SK-N-SH (cell line): ENCODE results near the gene GSPT2. TPM values are rescaled to one million over a fixed set of nuclear protein-coding genes. Genes with fewer than 3 reads are reported as not detected.
A peak's percentile ranks its signal among the peaks of the same experiment; 100 is the strongest.

Experiments
- CTCF ChIA-PET: fragments of 300-600, 350-600 bp; formaldehyde crosslinking; extraction: SDS; loops from one replicate; lab custom pipeline; 2021; lab: Yijun Ruan, JAX
- POLR2A ChIA-PET: fragments of 350-600 bp; sonication (Branson Sonifier 250); formaldehyde crosslinking; extraction: SDS; loops from one replicate; lab custom pipeline; 2020; ENCODE audit warnings: antibody characterized with exemption, inconsistent platforms; lab: Yijun Ruan, JAX
- DNase-seq: peaks from one replicate; pipeline ENCODE4 v3.0.0; 2012
- H2AFZ ChIP-seq: fragments of 200-600 bp; sonication (generic); 2 replicates; pipeline ENCODE4 v1.8.1; 2016; ENCODE audit warnings: antibody characterized with exemption, mild to moderate bottlenecking, low read depth
- H3F3A ChIP-seq: fragments of 200-600 bp; sonication (generic); replicated peaks from 2 replicates; pipeline ENCODE3; 2016; ENCODE audit warnings: antibody characterized with exemption, mild to moderate bottlenecking; ENCODE audit not compliant: insufficient read depth
- H3K27ac ChIP-seq, 2 experiments: fragments of 200-500 bp in 1 of 2; fragments of 200-600 bp in 1 of 2; sonication (Bioruptor generic) in 1 of 2; sonication (generic), shearing (Covaris generic) in 1 of 2; 2 replicates each; pipeline versions ENCODE4 v1.5.1 to v1.6.1; 2014 to 2016; ENCODE audit warnings: low read depth in 2 of 2, inconsistent platforms in 1 of 2, low read length in 1 of 2, mild to moderate bottlenecking in 1 of 2, mixed read lengths in 1 of 2
- H3K27me3 ChIP-seq: fragments of 200-600 bp; sonication (generic), shearing (Covaris generic); 2 replicates; pipeline ENCODE4 v1.6.1; 2016; ENCODE audit warnings: mixed run types; ENCODE audit not compliant: insufficient read depth
- H3K36me3 ChIP-seq, 2 experiments: fragments of 200-500 bp in 1 of 2; fragments of 200-600 bp in 1 of 2; sonication (Bioruptor generic) in 1 of 2; sonication (generic) in 1 of 2; replicated peaks in 1 of 2; 2 replicates each; pipeline versions ENCODE3 to v1.5.1; 2014 to 2016; ENCODE audit warnings: low read length in 1 of 2, mild to moderate bottlenecking in 1 of 2; ENCODE audit not compliant: insufficient read depth in 2 of 2, control insufficient read depth in 1 of 2
- H3K4me1 ChIP-seq, 2 experiments: fragments of 200-500 bp in 1 of 2; fragments of 200-600 bp in 1 of 2; sonication (Bioruptor generic) in 1 of 2; sonication (generic), shearing (Covaris generic) in 1 of 2; 2 replicates each; pipeline versions ENCODE4 v1.5.1 to v1.6.1; 2014 to 2016; ENCODE audit warnings: low read depth in 1 of 2, low read length in 1 of 2, mixed run types in 1 of 2; ENCODE audit not compliant: insufficient read depth in 2 of 2, control insufficient read depth in 1 of 2
- H3K4me2 ChIP-seq: fragments of 200-600 bp; sonication (generic), shearing (Covaris generic); 2 replicates; pipeline ENCODE4 v1.6.1; 2017; ENCODE audit warnings: mixed run types
- H3K4me3 ChIP-seq, 2 experiments: fragments of 200-500 bp in 1 of 2; fragments of 200-600 bp in 1 of 2; sonication (Bioruptor generic) in 1 of 2; sonication (generic), shearing (Covaris generic) in 1 of 2; 2 replicates each; pipeline versions ENCODE4 v1.5.1 to v1.8.1; 2014 to 2016; ENCODE audit warnings: low read depth in 2 of 2, inconsistent platforms in 1 of 2, low read length in 1 of 2, mild to moderate bottlenecking in 1 of 2, mixed read lengths in 1 of 2, moderate library complexity in 1 of 2
- H3K79me2 ChIP-seq: fragments of 200-600 bp; sonication (generic); 2 replicates; pipeline ENCODE4 v1.8.1; 2017; ENCODE audit warnings: mild to moderate bottlenecking; ENCODE audit not compliant: insufficient read depth
- H3K9ac ChIP-seq: fragments of 200-600 bp; sonication (generic); 2 replicates; pipeline ENCODE4 v1.6.1; 2017; ENCODE audit warnings: mixed run types
- H3K9me2 ChIP-seq: fragments of 200-600 bp; sonication (generic); 2 replicates; pipeline ENCODE4 v1.6.1; 2017; ENCODE audit warnings: mixed run types
- H3K9me3 ChIP-seq: fragments of 200-600 bp; sonication (generic); 2 replicates; pipeline ENCODE4 v1.6.1; 2017; ENCODE audit warnings: mixed run types, mild to moderate bottlenecking, moderate library complexity
- H4K20me1 ChIP-seq: fragments of 200-600 bp; sonication (generic); 2 replicates; pipeline ENCODE4 v1.6.1; 2017; ENCODE audit warnings: mild to moderate bottlenecking, mixed run types; ENCODE audit not compliant: insufficient read depth
- CHD2 ChIP-seq: fragments of 150-350 bp; IDR thresholded peaks from 2 replicates; pipeline ENCODE4 v1.6.1; 2018; ENCODE audit warnings: low read length; ENCODE audit not compliant: partially characterized antibody
- FOXM1 ChIP-seq: IDR thresholded peaks from 2 replicates; pipeline ENCODE4 v1.4.0; 2012; ENCODE audit warnings: low read depth, mild to moderate bottlenecking
- GABPA ChIP-seq: IDR thresholded peaks from 2 replicates; pipeline ENCODE4 v1.4.0; 2012; ENCODE audit warnings: low read depth, mild to moderate bottlenecking
- GATA2 ChIP-seq: sonication (generic); formaldehyde crosslinking; IDR thresholded peaks from 2 replicates; pipeline ENCODE4 v1.5.0; 2020; ENCODE audit warnings: mild to moderate bottlenecking, missing genetic modification reagents
- JUND ChIP-seq: IDR thresholded peaks from 2 replicates; pipeline ENCODE4 v1.4.0; 2012
- MXI1 ChIP-seq: IDR thresholded peaks from 2 replicates; pipeline ENCODE4 v1.6.1; 2012; ENCODE audit warnings: mild to moderate bottlenecking, low read depth, low read length, improper control_type of control experiment
- NFIC ChIP-seq: IDR thresholded peaks from 2 replicates; pipeline ENCODE4 v1.4.0; 2012; ENCODE audit warnings: borderline replicate concordance
- NRF1 ChIP-seq: IDR thresholded peaks from 2 replicates; pipeline ENCODE4 v1.6.1; 2012; ENCODE audit warnings: low read depth, mild to moderate bottlenecking, low read length
- POLR2AphosphoS5 ChIP-seq: IDR thresholded peaks from 2 replicates; pipeline ENCODE4 v1.6.1; 2012; ENCODE audit warnings: low read depth, low read length
- RAD21 ChIP-seq: IDR thresholded peaks from 2 replicates; pipeline ENCODE4 v1.6.1; 2012; ENCODE audit warnings: mild to moderate bottlenecking, low read length
- RCOR1 ChIP-seq: fragments of 150-350 bp; IDR thresholded peaks from 2 replicates; pipeline ENCODE4 v1.6.1; 2017; ENCODE audit warnings: antibody characterized with exemption, low read length
- RFX5 ChIP-seq: IDR thresholded peaks from 2 replicates; pipeline ENCODE4 v1.6.1; 2012; ENCODE audit warnings: mild to moderate bottlenecking, improper control_type of control experiment, low read length
- SIN3A ChIP-seq: IDR thresholded peaks from 2 replicates; pipeline ENCODE4 v1.6.1; 2012; ENCODE audit warnings: low read depth, mild to moderate bottlenecking, low read length, moderate library complexity, borderline replicate concordance
- SMC3 ChIP-seq: IDR thresholded peaks from 2 replicates; pipeline ENCODE4 v1.6.1; 2012; ENCODE audit warnings: low read depth, low read length, improper control_type of control experiment
- TAF1 ChIP-seq: IDR thresholded peaks from 2 replicates; pipeline ENCODE4 v1.6.1; 2012; ENCODE audit warnings: low read depth, mild to moderate bottlenecking, low read length, moderate library complexity, borderline replicate concordance
- TEAD4 ChIP-seq: IDR thresholded peaks from 2 replicates; pipeline ENCODE4 v1.4.0; 2012; ENCODE audit warnings: mild to moderate bottlenecking, borderline replicate concordance; ENCODE audit not compliant: insufficient read depth
- USF1 ChIP-seq: IDR thresholded peaks from 2 replicates; pipeline ENCODE4 v1.4.0; 2012; ENCODE audit warnings: low read depth, borderline replicate concordance
- USF2 ChIP-seq: fragments of 150-350 bp; IDR thresholded peaks from 2 replicates; pipeline ENCODE4 v1.6.1; 2017; ENCODE audit warnings: antibody characterized with exemption, low read length, low read depth, borderline replicate concordance
- YY1 ChIP-seq: IDR thresholded peaks from 2 replicates; pipeline ENCODE4 v1.4.0; 2012; ENCODE audit warnings: low read depth, mild to moderate bottlenecking
- WGBS: methylation state at CpG from one replicate; pipeline ENCODE4 v1.1.6; 2017; ENCODE audit warnings: low lambda C conversion rate; 5-methylcytosine and 5-hydroxymethylcytosine counted together
- polyA plus RNA-seq, 3 experiments: library from polyadenylated mRNA; depleted of rRNA; stranded (reverse); fragments of >200 nt; gene quantifications; 2 replicates each; pipeline ENCODE4 v1.2.3, GENCODE V29; 2012
- TF ChIP-seq, protein P1 (sequence below): fragments of 200-600 bp; sonication (generic); IDR thresholded peaks from 2 replicates; pipeline ENCODE4 v1.6.1; 2017; ENCODE audit warnings: antibody characterized with exemption, mild to moderate bottlenecking, moderate library complexity

GSPT2 gene
- polyA plus RNA-seq, 1 of the 3 experiments (the other 2 are of a cell fraction) = 2.5 TPM

DNA sequence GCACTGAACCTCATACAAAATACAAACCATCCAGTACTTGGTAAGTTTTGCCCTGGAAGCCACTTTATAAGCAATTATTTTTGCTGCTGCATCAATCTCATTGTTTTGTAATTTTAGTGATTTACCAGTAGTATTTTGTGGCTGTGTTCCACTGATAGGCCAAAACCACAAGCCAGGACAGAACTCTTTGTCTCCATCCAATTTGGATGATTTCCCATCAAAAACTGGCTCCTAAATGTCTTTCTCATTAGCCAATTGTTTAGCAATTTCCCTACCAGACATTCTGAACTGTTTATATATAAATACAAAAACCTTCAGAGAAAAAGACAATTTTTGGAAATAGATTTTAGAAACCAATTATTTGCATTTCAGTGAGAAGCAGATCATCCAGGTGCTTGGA, 4.4 kb downstream of the GSPT2 start (continued):
- no peak for TF ChIP-seq TAF1
- TF ChIP-seq CHD2 = no peak
- no peak for TF ChIP-seq POLR2AphosphoS5
- no peak for TF ChIP-seq FOXM1
- TF ChIP-seq SMC3 = no peak

DNA sequence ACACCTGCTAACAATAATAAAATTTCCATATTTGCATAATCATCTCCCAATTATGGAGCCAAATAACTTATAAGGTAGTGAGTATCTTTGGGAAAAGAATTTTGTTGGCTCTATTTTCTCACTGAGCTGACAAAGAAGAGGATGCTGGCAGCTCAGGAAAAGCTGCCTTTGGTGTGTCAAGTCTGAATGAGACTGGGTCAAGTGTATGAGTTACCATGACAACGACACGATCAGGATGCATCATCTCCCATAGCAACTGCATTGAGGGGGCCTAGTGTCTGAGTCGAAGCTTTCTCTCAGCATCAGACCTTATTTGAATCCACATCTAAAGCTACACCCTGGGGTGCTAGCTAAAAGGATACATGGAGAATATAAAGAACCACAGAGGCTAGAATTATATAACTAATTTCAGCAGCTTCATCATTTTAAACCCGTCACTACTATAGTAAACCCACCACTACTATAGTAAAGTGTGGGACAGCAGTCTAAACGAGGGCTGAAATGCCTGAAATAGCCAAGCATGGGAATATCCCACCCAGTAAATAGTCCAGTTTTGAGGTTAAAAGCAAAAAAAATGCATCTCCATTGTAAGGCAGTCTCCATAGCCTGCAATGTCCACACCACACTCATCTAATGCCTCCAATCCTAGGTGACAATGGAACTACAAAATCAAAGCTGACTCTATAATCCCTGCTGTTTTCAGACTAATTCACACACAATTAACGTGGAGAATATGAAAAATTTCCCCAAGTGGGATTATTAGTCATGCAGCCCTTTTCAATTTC, 16.0 kb downstream of the GSPT2 start:
- no peak overlapping the region for H3K27ac ChIP-seq
- no peak overlapping the region for H3K4me2 ChIP-seq
- H2AFZ ChIP-seq = no peak overlapping the region
- no peaks in the 10 kb centered on the region; the same call in 1 of the 2 replicates for H3K27me3 ChIP-seq
- H3F3A ChIP-seq = no peaks in the 10 kb centered on the region
- ChIA-PET POLR2A (no interaction called here), CTCF (interaction anchor here (1.2 to 1.4 kb wide), 2 partner anchors 14 to 26 kb away, joined by 3 read pairs; no protein-coding TSS in a partner anchor)
- H3K36me3 ChIP-seq = no peaks in the 10 kb centered on the region
- H3K79me2 ChIP-seq = no peaks in the 10 kb centered on the region
- no peak overlapping the region for H3K9ac ChIP-seq
- TF ChIP-seq FOXM1 (no peak), SMC3 (no peak), GATA2 (no peak), TEAD4 (no peak), SIN3A (no peak), RAD21 (no peak), POLR2AphosphoS5 (no peak), USF2 (no peak), MXI1 (no peak), GABPA (no peak), RFX5 (no peak), TAF1 (no peak), RCOR1 (no peak), YY1 (no peak), NRF1 (no peak), NFIC (no peak), JUND (no peak), USF1 (no peak)
- TF ChIP-seq, protein P1, sequence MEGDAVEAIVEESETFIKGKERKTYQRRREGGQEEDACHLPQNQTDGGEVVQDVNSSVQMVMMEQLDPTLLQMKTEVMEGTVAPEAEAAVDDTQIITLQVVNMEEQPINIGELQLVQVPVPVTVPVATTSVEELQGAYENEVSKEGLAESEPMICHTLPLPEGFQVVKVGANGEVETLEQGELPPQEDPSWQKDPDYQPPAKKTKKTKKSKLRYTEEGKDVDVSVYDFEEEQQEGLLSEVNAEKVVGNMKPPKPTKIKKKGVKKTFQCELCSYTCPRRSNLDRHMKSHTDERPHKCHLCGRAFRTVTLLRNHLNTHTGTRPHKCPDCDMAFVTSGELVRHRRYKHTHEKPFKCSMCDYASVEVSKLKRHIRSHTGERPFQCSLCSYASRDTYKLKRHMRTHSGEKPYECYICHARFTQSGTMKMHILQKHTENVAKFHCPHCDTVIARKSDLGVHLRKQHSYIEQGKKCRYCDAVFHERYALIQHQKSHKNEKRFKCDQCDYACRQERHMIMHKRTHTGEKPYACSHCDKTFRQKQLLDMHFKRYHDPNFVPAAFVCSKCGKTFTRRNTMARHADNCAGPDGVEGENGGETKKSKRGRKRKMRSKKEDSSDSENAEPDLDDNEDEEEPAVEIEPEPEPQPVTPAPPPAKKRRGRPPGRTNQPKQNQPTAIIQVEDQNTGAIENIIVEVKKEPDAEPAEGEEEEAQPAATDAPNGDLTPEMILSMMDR = no peak
- H4K20me1 ChIP-seq = no peaks in the 10 kb centered on the region
- H3K9me3 ChIP-seq = no peaks in the 10 kb centered on the region
- H3K9me2 ChIP-seq = no peaks in the 10 kb centered on the region
- peak; percentile 14 for DNase-seq
- 8% methylated on average over 6 of the region's 6 CpGs for WGBS
- no peaks in the 10 kb centered on the region for H3K4me1 ChIP-seq
- H3K4me3 ChIP-seq = no peak overlapping the region
